MM.1S (cell line): ENCODE data around the gene UCP2.

Experiments
- DNase-seq: peaks from one replicate; pipeline ENCODE4 v3.0.0-alpha.2; 2015
- H2AFZ ChIP-seq: fragments of 300-600 bp; sonication (generic); 2 replicates; pipeline ENCODE4 v1.6.0; 2016; ENCODE audit warnings: antibody characterized with exemption, low read length
- H3F3A ChIP-seq: fragments of 300-600 bp; sonication (generic); 2 replicates; pipeline ENCODE4 v1.6.1; 2016; ENCODE audit warnings: mild to moderate bottlenecking, antibody characterized with exemption, low read length, moderate library complexity, mixed read lengths; ENCODE audit not compliant: insufficient read depth
- H3K27ac ChIP-seq: fragments of 300-600 bp; sonication (generic); 2 replicates; pipeline ENCODE4 v1.5.1; 2016; ENCODE audit warnings: mild to moderate bottlenecking, low read length
- H3K27me3 ChIP-seq: fragments of 300-600 bp; sonication (generic); replicated peaks from 2 replicates; pipeline ENCODE4 v1.6.0; 2016; ENCODE audit warnings: low read length; ENCODE audit not compliant: insufficient read depth
- H3K36me3 ChIP-seq: fragments of 300-600 bp; sonication (generic); replicated peaks from 2 replicates; pipeline ENCODE4 v1.6.1; 2016; ENCODE audit warnings: mild to moderate bottlenecking, low read length, mixed read lengths; ENCODE audit not compliant: insufficient read depth
- H3K4me1 ChIP-seq: fragments of 300-600 bp; sonication (generic); 2 replicates; pipeline ENCODE4 v1.6.1; 2016; ENCODE audit warnings: low read length, mixed read lengths
- H3K4me2 ChIP-seq: fragments of 300-600 bp; sonication (generic); 2 replicates; pipeline ENCODE4 v1.6.0; 2016; ENCODE audit warnings: low read depth, low read length
- H3K4me3 ChIP-seq: fragments of 300-600 bp; sonication (generic); 2 replicates; pipeline ENCODE4 v1.5.1; 2016; ENCODE audit warnings: low read length, mixed read lengths
- H3K79me2 ChIP-seq: fragments of 300-600 bp; sonication (generic); 2 replicates; pipeline ENCODE4 v1.6.1; 2016; ENCODE audit warnings: mixed run types, low read length, mixed read lengths
- H3K9ac ChIP-seq: fragments of 300-600 bp; sonication (generic); 2 replicates; pipeline ENCODE4 v1.6.1; 2016; ENCODE audit warnings: low read length, mixed read lengths
- H3K9me2 ChIP-seq: fragments of 300-600 bp; sonication (generic); replicated peaks from 2 replicates; pipeline ENCODE4 v1.6.1; 2016; ENCODE audit warnings: mild to moderate bottlenecking, low read length, mixed read lengths; ENCODE audit not compliant: insufficient read depth
- H3K9me3 ChIP-seq: fragments of 300-600 bp; sonication (generic); replicated peaks from 2 replicates; pipeline ENCODE4 v1.6.1; 2016; ENCODE audit warnings: mild to moderate bottlenecking, low read length, mixed read lengths; ENCODE audit not compliant: insufficient read depth
- H4K20me1 ChIP-seq: fragments of 300-600 bp; sonication (generic); 2 replicates; pipeline ENCODE4 v1.6.1; 2016; ENCODE audit warnings: mild to moderate bottlenecking, low read length, moderate library complexity, mixed read lengths; ENCODE audit not compliant: insufficient read depth
- EZH2 ChIP-seq: fragments of 300-600 bp; sonication (generic); optimal IDR thresholded peaks from 2 replicates; pipeline ENCODE3; 2017; ENCODE audit warnings: low read depth, mild to moderate bottlenecking, antibody characterized with exemption, low read length, mixed read lengths
- EZH2phosphoT487 ChIP-seq: fragments of 300-600 bp; sonication (generic); IDR thresholded peaks from 2 replicates; pipeline ENCODE4 v1.6.1; 2018; ENCODE audit warnings: antibody characterized with exemption, low read length
- TF ChIP-seq, protein P1 (sequence below): fragments of 300-600 bp; sonication (generic); IDR thresholded peaks from 2 replicates; pipeline ENCODE4 v1.5.1; 2016; ENCODE audit warnings: antibody characterized with exemption, low read length, mixed read lengths

UCP2 gene

DNA sequence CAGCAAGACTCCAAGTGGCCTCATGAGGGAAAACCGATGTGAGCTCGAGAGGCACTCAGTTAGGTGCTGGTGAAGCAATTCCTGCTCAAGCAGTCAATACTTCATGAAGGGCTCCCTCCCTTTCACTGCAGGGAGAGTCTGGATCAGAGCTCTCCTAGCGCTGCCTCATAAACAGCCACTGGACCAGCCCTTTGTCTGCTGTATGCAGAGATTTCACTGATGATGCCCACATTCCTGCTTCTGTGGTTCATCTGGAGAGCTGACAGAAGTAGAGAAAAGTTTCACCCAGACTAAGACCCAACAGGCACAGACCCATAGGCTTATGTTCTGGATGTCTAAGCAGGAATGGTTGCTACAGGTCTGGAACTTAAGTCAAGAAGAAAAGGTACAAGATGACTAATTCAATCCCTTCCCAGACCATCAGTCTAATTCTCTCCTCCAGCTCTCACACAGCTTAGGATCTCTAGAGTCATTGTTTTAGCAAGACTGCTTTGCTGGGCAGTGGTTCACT lies 4.0 kb downstream of the UCP2 start:
- Histone ChIP-seq H3K4me1 (peaks cover 42% of the 10 kb centered on the region), H4K20me1 (no peaks in the 10 kb centered on the region), H3K4me3 (no peak overlapping the region), H3K79me2 (peaks cover 44% of the 10 kb centered on the region), H3F3A (peaks cover 49% of the 10 kb centered on the region), H3K4me2 (no peak overlapping the region), H3K27ac (no peak overlapping the region), H3K9me3 (no peaks in the 10 kb centered on the region), H3K9me2 (no peaks in the 10 kb centered on the region), H3K9ac (no peak overlapping the region), H3K36me3 (peaks cover 6% of the 10 kb centered on the region), H2AFZ (no peak overlapping the region), H3K27me3 (no peaks in the 10 kb centered on the region)
- no peak for DNase-seq
- no peak for TF ChIP-seq EZH2
- TF ChIP-seq, protein P1, sequence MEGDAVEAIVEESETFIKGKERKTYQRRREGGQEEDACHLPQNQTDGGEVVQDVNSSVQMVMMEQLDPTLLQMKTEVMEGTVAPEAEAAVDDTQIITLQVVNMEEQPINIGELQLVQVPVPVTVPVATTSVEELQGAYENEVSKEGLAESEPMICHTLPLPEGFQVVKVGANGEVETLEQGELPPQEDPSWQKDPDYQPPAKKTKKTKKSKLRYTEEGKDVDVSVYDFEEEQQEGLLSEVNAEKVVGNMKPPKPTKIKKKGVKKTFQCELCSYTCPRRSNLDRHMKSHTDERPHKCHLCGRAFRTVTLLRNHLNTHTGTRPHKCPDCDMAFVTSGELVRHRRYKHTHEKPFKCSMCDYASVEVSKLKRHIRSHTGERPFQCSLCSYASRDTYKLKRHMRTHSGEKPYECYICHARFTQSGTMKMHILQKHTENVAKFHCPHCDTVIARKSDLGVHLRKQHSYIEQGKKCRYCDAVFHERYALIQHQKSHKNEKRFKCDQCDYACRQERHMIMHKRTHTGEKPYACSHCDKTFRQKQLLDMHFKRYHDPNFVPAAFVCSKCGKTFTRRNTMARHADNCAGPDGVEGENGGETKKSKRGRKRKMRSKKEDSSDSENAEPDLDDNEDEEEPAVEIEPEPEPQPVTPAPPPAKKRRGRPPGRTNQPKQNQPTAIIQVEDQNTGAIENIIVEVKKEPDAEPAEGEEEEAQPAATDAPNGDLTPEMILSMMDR: no peak
- TF ChIP-seq EZH2phosphoT487: no peak

DNA sequence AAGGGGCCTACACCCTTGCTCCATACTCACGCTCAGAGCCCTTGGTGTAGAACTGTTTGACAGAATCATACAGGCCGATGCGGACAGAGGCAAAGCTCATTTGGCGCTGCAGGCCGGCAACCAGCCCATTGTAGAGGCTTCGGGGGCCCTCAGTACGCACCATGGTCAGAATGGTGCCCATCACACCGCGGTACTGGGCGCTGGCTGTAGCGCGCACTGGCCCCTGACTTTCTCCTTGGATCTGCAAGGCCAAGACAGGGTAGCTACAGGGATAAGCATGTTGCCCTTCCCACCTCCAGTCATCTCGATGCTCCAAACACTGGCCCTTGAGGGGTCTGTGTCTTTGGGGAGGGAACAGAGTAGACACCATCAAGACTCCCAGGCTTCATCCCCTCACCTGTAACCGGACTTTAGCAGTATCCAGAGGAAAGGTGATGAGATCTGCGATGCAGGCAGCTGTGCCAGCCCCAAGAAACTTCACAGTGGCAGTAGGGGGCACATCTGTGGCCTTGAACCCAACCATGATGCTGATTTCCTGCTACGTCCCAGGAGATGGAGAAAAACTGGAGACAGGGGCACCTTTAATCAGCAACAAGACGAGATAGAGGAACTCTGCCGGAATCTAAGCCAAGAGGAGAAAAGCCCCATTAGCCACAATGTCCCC lies 4.7 kb downstream of the UCP2 start:
- Histone ChIP-seq H2AFZ (no peak overlapping the region), H3K9me2 (no peaks in the 10 kb centered on the region), H3K9me3 (no peaks in the 10 kb centered on the region), H3K4me1 (peaks cover 44% of the 10 kb centered on the region), H3K4me2 (no peak overlapping the region), H3F3A (peaks cover 45% of the 10 kb centered on the region), H3K27me3 (no peaks in the 10 kb centered on the region), H3K4me3 (no peak overlapping the region), H3K79me2 (peaks cover 44% of the 10 kb centered on the region), H3K9ac (no peak overlapping the region), H3K36me3 (peaks cover 6% of the 10 kb centered on the region), H3K27ac (no peak overlapping the region), H4K20me1 (no peaks in the 10 kb centered on the region)
- no peak for DNase-seq
- TF ChIP-seq EZH2phosphoT487: no peak
- TF ChIP-seq, protein P1: no peak
- TF ChIP-seq EZH2: no peak

DNA sequence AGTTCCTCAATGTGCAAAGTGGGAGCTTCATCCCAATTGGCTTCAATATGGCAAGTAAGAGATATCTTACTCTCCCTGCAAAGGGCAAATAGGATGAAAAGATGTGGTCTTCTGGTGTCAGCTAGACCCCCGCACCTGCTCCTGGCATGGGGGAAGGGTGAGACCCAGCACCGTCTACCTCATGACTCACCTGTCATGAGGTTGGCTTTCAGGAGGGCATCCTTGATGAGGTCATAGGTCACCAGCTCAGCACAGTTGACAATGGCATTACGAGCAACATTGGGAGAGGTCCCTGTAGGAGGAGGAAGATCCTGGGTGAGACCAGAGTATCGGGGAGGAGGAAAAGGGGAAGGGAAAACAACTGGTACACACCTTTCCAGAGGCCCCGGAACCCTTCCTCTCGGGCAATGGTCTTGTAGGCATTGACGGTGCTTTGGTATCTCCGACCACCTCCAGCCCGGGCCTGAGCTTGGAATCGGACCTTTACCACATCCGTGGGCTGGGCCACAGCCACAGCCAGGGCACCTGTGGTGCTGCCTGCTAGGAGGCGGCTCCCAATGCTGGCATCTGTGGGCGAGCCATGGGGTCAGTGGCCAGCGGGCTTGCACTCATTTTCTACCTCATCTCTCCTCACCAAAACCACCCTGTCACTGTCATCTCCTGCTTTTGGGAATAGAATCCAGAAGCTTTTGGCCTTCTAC lies 6.0 kb downstream of the UCP2 start:
- Histone ChIP-seq H3K4me2 (no peak overlapping the region), H3K9ac (no peak overlapping the region), H3K4me1 (peaks cover 44% of the 10 kb centered on the region), H4K20me1 (no peaks in the 10 kb centered on the region), H3K9me2 (no peaks in the 10 kb centered on the region), H3K4me3 (no peak overlapping the region), H2AFZ (no peak overlapping the region), H3K27me3 (no peaks in the 10 kb centered on the region), H3K79me2 (peaks cover 34% of the 10 kb centered on the region), H3F3A (peaks cover 38% of the 10 kb centered on the region), H3K27ac (no peak overlapping the region), H3K9me3 (no peaks in the 10 kb centered on the region), H3K36me3 (peaks cover 6% of the 10 kb centered on the region)
- no peak for TF ChIP-seq EZH2phosphoT487
- no peak for TF ChIP-seq EZH2
- TF ChIP-seq, protein P1: no peak
- DNase-seq: no peak
